HepG2 (cell line): ENCODE data around the gene RUNX2. TPM values are rescaled to one million over a fixed set of nuclear protein-coding genes. Genes with fewer than 3 reads are reported as not detected.
A peak's percentile ranks its signal among the peaks of the same experiment; 100 is the strongest.

Source experiments
- ARNT2 ChIP-seq: sonication (generic); formaldehyde crosslinking; IDR thresholded peaks from 2 replicates; pipeline ENCODE4 v1.8.0; 2022; ENCODE audit warnings: mild to moderate bottlenecking, low read depth, missing genetic modification reagents, moderate library complexity
- ASH2L ChIP-seq: fragments of 300-600, 200-600 bp; sonication (generic); IDR thresholded peaks from 2 replicates; pipeline ENCODE4 v1.7.0; 2017; ENCODE audit warnings: low read depth, mild to moderate bottlenecking, moderate library complexity, mixed read lengths, low read length; ENCODE audit not compliant: insufficient read length
- CBX2 ChIP-seq, 2 experiments: fragments of 200-600 bp in 1 of 2; sonication (generic); formaldehyde crosslinking in 1 of 2; IDR thresholded peaks; 2 replicates each; pipeline versions ENCODE4 v1.7.0 to v1.8.1; 2018 to 2022; ENCODE audit warnings: low read depth in 2 of 2, low read length in 1 of 2, mild to moderate bottlenecking in 1 of 2, missing genetic modification reagents in 1 of 2
- CHCHD3 ChIP-seq: sonication (generic); formaldehyde crosslinking; IDR thresholded peaks from 2 replicates; pipeline ENCODE4 v1.8.0; 2022; ENCODE audit warnings: mild to moderate bottlenecking, missing genetic modification reagents, moderate library complexity
- CREB1 ChIP-seq, 2 experiments: fragments of 450-650 bp in 1 of 2; IDR thresholded peaks; 2 replicates each; pipeline ENCODE4 v1.6.1; 2016 to 2017; ENCODE audit warnings: control low read depth in 1 of 2, mild to moderate bottlenecking in 1 of 2, missing compliant biosample characterization in 1 of 2, missing genetic modification characterization in 1 of 2
- HNRNPH1 ChIP-seq: fragments of 200-400 bp; formaldehyde crosslinking; optimal IDR thresholded peaks from 2 replicates; pipeline ENCODE3; 2017; ENCODE audit warnings: mild to moderate bottlenecking, low read depth, low read length
- KLF15 ChIP-seq: sonication (generic); formaldehyde crosslinking; IDR thresholded peaks from 2 replicates; pipeline ENCODE4 v1.8.1; 2023; ENCODE audit warnings: borderline replicate concordance, mild to moderate bottlenecking, inconsistent platforms, missing genetic modification reagents, mixed read lengths
- KMT2A ChIP-seq: sonication (generic); formaldehyde crosslinking; IDR thresholded peaks from 2 replicates; pipeline ENCODE4 v1.4.0; 2020; ENCODE audit warnings: missing genetic modification reagents
- MAF1 ChIP-seq: sonication (generic); formaldehyde crosslinking; IDR thresholded peaks from 2 replicates; pipeline ENCODE4 v1.5.0; 2020; ENCODE audit warnings: missing genetic modification reagents, borderline replicate concordance
- MLLT10 ChIP-seq: sonication (generic); formaldehyde crosslinking; IDR thresholded peaks from 2 replicates; pipeline ENCODE4 v1.4.0; 2020; ENCODE audit warnings: missing genetic modification reagents
- NAIF1 ChIP-seq: sonication (generic); formaldehyde crosslinking; IDR thresholded peaks from 2 replicates; pipeline ENCODE4 v1.5.0; 2020; ENCODE audit warnings: mild to moderate bottlenecking, missing genetic modification reagents, borderline replicate concordance
- SAP130 ChIP-seq: IDR thresholded peaks from 2 replicates; pipeline ENCODE4 v1.6.1; 2016; ENCODE audit warnings: low read depth
- SCMH1 ChIP-seq: sonication (generic); formaldehyde crosslinking; IDR thresholded peaks from 2 replicates; pipeline ENCODE4 v1.9.0; 2021; ENCODE audit warnings: missing genetic modification reagents, mild to moderate bottlenecking, borderline replicate concordance
- SRY ChIP-seq: sonication (generic); formaldehyde crosslinking; IDR thresholded peaks from 2 replicates; pipeline ENCODE4 v1.8.0; 2022; ENCODE audit warnings: mild to moderate bottlenecking, missing genetic modification reagents
- SYNCRIP ChIP-seq: fragments of 200-400 bp; formaldehyde crosslinking; IDR thresholded peaks from 2 replicates; pipeline ENCODE4 v1.6.1; 2018; ENCODE audit warnings: mild to moderate bottlenecking, low read depth, low read length; ENCODE audit not compliant: insufficient read depth
- WIZ ChIP-seq: sonication (generic); formaldehyde crosslinking; IDR thresholded peaks from 2 replicates; pipeline ENCODE4 v1.5.1; 2020; ENCODE audit warnings: mild to moderate bottlenecking, missing genetic modification reagents
- ZBTB42 ChIP-seq: sonication (generic); formaldehyde crosslinking; IDR thresholded peaks from 2 replicates; pipeline ENCODE4 v1.5.0; 2020; ENCODE audit warnings: mild to moderate bottlenecking, missing genetic modification reagents
- ZMYM2 ChIP-seq: sonication (generic); formaldehyde crosslinking; IDR thresholded peaks from 2 replicates; pipeline ENCODE4 v1.8.0; 2022; ENCODE audit warnings: mild to moderate bottlenecking, missing genetic modification reagents
- ZNF10 ChIP-seq: sonication (generic); formaldehyde crosslinking; IDR thresholded peaks from 2 replicates; pipeline ENCODE4 v1.4.0; 2020; ENCODE audit warnings: mild to moderate bottlenecking, low read depth, missing genetic modification reagents, borderline replicate concordance
- ZNF746 ChIP-seq: sonication (generic); formaldehyde crosslinking; IDR thresholded peaks from 2 replicates; pipeline ENCODE4 v1.8.0; 2022; ENCODE audit warnings: mild to moderate bottlenecking, missing genetic modification reagents
- ZNF780A ChIP-seq: sonication (generic); formaldehyde crosslinking; IDR thresholded peaks from 2 replicates; pipeline ENCODE4 v1.8.0; 2022; ENCODE audit warnings: mild to moderate bottlenecking, missing genetic modification reagents, moderate library complexity
- polyA plus RNA-seq, 8 experiments: library from polyadenylated mRNA; depleted of rRNA in 3 of 8; stranded (reverse) in 7 of 8; unstranded in 1 of 8; fragments of >200 nt; fragmentation: Illumina TruSeq in 4 of 8; extraction: Trizol in 4 of 8; gene quantifications; 2 replicates each; pipeline versions ENCODE4 v1.2.1 to v1.2.3, GENCODE V29; 2011 to 2016; ENCODE audit warnings: low read depth in 4 of 8, missing spikeins in 1 of 8, mixed read lengths in 1 of 8; ENCODE audit not compliant: insufficient read depth in 1 of 8
- total RNA-seq, 5 experiments: library from RNA; depleted of rRNA; stranded (reverse); fragments of >200 nt; fragmentation: Illumina TruSeq; extraction: Trizol; gene quantifications; 2 replicates each; pipeline ENCODE4 v1.2.3, GENCODE V29; 2016; ENCODE audit warnings: low read depth in 1 of 5
- TF ChIP-seq, protein P1 (sequence below): sonication (generic); formaldehyde crosslinking; conservative IDR thresholded peaks from 2 replicates; pipeline ENCODE4 v1.5.0; 2020; ENCODE audit warnings: missing genetic modification reagents
- TF ChIP-seq, protein P2 (sequence below): conservative IDR thresholded peaks from 2 replicates; pipeline ENCODE4 v1.6.1; 2018; ENCODE audit warnings: missing genetic modification reagents
- TF ChIP-seq, protein P3 (sequence below): sonication (generic); formaldehyde crosslinking; IDR thresholded peaks from 2 replicates; pipeline ENCODE4 v1.8.0; 2022; ENCODE audit warnings: mild to moderate bottlenecking, missing genetic modification reagents

RUNX2 gene
- total and polyA plus RNA-seq, 2 of the 13 experiments (the other 11 are each of a cell fraction or from before 2014, with no cell fraction given): not detected

DNA sequence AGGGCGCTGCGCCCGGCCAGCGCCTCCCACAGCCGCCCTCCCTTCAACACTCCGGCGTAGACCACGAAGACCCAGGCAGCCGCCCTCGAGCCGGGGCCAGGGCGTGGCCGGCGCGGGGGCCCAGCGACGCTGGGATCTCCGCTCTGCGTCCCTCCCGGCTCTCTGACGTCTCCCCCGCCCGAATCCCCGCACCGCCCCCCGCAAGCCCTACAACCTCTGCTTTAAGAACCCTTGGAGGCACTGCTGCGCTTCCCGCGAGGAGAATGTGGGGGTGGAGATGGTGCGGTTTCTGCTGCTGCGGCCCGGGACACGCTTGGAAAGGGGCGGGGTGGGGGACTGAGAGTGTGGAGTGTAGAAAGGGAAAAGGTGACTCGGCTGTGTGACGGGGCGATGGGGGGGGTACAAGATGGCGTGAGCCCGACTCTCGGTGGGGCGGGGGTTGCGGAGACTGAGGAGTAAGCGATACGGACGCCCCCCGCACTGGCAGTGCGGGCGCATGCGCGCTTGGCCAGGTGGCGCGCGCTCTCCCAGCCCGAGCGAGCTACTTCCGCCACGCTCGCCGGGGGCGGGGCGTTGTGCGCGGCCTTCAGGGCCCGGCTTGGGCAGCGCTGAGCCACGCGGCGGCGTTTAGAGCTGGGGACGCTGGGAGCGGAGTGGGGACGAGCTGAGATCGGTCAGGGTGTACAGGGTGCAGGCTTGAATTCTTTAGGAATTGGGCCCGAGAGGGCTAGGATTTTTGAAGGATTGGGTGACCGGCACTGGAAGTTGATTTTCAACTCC lies 49.6 kb downstream of the RUNX2 start, which contains the start of gene SUPT3H (continued):
- TF ChIP-seq WIZ (CRISPR knock-in tag) (peak; percentile 93), KLF15 (peak; percentile 61; the same call in 1 of the 2 replicates), CREB1 (IDR thresholded peaks at IDR 0.05) (peak; percentile 65), CREB1 (CRISPR knock-in tag; IDR thresholded peaks at IDR 0.05) (peak; percentile 52; the same call in 1 of the 2 replicates), ZMYM2 (CRISPR knock-in tag) (0 out of 2 replicates have a peak, but pooled peaks have one; percentile 23), KMT2A (CRISPR knock-in tag) (peak; percentile 93), ASH2L (peak; percentile 97), ZNF746 (CRISPR knock-in tag) (0 out of 2 replicates have a peak, but pooled peaks have one; percentile 30), ZBTB42 (CRISPR knock-in tag) (peak; percentile 73; the same call in 1 of the 2 replicates), CBX2 (IDR thresholded peaks at IDR 0.05; ENCODE audit: low read depth, low read length) (no peak), CBX2 (CRISPR knock-in tag; IDR thresholded peaks at IDR 0.05; ENCODE audit: low read depth) (0 out of 2 replicates have a peak, but pooled peaks have one; percentile 90), MLLT10 (no peak), SCMH1 (CRISPR knock-in tag) (no peak), MAF1 (0 out of 2 replicates have a peak, but pooled peaks have one; percentile 48), CHCHD3 (CRISPR knock-in tag) (no peak; the same call in 1 of the 2 replicates), NAIF1 (CRISPR knock-in tag) (peak; percentile 97), SYNCRIP (no peak), ZNF10 (CRISPR knock-in tag) (no peak), HNRNPH1 (peak; percentile 85), SRY (CRISPR knock-in tag) (peak; percentile 14; the same call in 1 of the 2 replicates), ZNF780A (peak; percentile 89; the same call in 1 of the 2 replicates), ARNT2 (CRISPR knock-in tag) (peak; percentile 93; the same call in 1 of the 2 replicates), SAP130 (CRISPR knock-in tag) (peak; percentile 94)
- TF ChIP-seq, protein P1, sequence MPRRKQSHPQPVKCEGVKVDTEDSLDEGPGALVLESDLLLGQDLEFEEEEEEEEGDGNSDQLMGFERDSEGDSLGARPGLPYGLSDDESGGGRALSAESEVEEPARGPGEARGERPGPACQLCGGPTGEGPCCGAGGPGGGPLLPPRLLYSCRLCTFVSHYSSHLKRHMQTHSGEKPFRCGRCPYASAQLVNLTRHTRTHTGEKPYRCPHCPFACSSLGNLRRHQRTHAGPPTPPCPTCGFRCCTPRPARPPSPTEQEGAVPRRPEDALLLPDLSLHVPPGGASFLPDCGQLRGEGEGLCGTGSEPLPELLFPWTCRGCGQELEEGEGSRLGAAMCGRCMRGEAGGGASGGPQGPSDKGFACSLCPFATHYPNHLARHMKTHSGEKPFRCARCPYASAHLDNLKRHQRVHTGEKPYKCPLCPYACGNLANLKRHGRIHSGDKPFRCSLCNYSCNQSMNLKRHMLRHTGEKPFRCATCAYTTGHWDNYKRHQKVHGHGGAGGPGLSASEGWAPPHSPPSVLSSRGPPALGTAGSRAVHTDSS (CRISPR knock-in tag): no peak
- TF ChIP-seq, protein P2, sequence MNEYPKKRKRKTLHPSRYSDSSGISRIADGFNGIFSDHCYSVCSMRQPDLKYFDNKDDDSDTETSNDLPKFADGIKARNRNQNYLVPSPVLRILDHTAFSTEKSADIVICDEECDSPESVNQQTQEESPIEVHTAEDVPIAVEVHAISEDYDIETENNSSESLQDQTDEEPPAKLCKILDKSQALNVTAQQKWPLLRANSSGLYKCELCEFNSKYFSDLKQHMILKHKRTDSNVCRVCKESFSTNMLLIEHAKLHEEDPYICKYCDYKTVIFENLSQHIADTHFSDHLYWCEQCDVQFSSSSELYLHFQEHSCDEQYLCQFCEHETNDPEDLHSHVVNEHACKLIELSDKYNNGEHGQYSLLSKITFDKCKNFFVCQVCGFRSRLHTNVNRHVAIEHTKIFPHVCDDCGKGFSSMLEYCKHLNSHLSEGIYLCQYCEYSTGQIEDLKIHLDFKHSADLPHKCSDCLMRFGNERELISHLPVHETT (CRISPR knock-in tag): peak; percentile 67; the same call in 1 of the 2 replicates
- TF ChIP-seq, protein P3, sequence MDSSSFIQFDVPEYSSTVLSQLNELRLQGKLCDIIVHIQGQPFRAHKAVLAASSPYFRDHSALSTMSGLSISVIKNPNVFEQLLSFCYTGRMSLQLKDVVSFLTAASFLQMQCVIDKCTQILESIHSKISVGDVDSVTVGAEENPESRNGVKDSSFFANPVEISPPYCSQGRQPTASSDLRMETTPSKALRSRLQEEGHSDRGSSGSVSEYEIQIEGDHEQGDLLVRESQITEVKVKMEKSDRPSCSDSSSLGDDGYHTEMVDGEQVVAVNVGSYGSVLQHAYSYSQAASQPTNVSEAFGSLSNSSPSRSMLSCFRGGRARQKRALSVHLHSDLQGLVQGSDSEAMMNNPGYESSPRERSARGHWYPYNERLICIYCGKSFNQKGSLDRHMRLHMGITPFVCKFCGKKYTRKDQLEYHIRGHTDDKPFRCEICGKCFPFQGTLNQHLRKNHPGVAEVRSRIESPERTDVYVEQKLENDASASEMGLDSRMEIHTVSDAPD (CRISPR knock-in tag): peak; percentile 74; the same call in 1 of the 2 replicates
